SH-SY5Y (cell line): ENCODE measurements around the gene XYLT1.

ENCODE experiments used
- GATA2 ChIP-seq: IDR thresholded peaks from 2 replicates; pipeline ENCODE4 v1.6.1; 2011; ENCODE audit warnings: mild to moderate bottlenecking, low read depth, low read length
- GATA3 ChIP-seq: IDR thresholded peaks from 2 replicates; pipeline ENCODE4 v1.6.1; 2011; ENCODE audit warnings: low read depth, mild to moderate bottlenecking, low read length, moderate library complexity

- TF ChIP-seq GATA3 (no peak), GATA2 (no peak)
Measured at GRCh38 chr16:17304106-17304490, 166.7 kb downstream of the XYLT1 start.
